NCI-H345 treated with DMSO at 0.1 percent for 48 hours (cell line): ENCODE results near the gene QKI.

Source experiments
- DNase-seq: peaks from one replicate; lab custom pipeline; 2025; ENCODE audit not compliant: unreplicated experiment; lab: John Stamatoyannopoulos, UW

The QKI gene

DNA sequence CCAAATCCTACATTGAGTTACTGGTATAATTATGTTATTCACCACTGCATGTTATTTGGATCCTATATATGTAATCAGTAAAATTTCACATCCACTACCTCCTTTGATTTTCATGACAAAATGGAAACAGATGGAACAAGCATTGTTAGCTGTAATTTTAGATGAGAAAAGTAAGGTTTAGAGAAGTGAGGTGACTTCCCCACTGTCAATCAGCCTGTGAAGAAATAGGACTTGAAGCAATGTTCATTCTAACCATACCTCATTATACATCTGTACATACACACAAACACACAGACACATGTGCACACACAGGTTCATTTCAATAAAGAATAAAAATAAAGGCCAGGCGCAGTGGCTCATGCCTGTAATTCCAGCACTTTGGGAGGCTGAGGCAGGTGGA, 23.7 kb upstream of the QKI start:
- DNase-seq, result no peak

DNA sequence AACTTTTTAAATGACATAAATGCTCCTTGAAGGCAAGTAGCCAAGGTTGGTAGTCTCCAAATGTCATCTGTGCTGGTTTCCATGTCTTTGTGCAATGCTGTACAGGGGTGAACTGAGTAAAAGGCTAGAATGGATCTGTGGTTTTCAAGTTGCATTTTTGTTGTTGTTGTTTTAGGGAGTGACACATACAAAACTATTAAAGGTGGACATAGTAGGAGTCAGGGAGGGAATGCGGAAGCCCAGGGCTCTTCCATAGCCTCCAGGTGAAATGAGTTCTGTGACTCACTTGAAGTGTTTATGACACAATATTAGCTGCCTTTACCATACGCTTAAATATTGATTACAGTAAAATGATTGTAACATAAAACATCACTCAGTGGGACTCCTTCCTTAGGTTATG, 22.5 kb upstream of the QKI start:
- DNase-seq, result no peak

DNA sequence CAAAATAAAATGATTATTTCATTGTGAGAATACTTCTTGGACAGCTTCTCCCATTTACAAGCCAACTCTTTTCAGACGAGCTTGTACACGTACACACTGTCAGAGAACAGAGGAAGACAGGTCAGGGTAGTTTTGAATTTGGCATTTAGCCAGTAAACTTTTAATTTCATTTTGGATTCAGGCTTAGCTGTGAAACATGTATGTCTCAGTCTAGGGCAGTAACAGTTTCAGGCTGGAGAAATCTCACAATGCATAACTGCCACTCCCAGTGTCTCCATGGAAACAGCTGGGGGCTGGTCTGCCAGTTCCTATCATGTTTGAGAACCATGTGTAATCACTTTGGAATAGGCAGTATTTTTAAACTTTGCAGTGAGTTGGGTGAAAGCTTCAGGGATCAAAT, 22.0 kb upstream of the QKI start:
- DNase-seq, result no peak

DNA sequence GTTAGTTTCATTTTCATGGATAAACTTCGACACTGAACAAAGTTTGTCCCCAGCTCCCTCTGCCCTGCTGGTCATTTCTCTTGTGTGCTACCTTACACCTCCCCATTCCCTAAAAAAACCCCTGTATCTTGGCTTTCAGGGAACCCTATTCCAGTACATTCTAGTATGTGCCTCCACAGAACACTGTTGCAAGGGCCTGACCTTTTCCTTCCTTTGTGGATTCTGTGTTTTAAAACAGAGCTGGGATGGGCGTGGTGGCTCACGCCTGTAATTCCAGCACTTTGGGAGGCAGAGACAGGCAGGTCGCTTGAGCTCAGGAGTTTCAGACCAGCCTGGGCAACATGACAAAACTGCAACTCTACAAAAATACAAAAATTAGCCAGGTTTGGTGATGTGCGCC, 20.6 kb upstream of the QKI start:
- DNase-seq, result no peak

DNA sequence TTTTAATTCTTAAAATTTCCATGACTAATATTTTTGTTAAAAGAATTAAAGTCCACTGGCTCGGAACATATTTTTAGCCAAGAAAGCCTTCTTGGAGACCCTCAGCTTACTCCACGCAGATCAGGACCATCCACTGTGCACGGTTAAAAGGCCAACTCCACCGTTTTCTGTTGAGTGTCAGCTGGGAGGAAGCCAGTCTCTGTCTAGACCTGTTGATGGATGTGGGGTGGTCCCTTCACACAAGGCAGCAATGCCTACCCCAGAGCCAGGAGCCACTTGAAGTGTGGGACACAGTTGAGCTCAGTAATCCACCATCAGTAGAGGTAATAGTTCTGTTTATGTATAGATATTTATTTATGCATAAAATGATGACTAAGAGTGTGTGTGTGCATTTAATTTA, 19.9 kb upstream of the QKI start:
- DNase-seq, result no peak

GRCh38 chr6:163395122-163395830, 19.2 kb upstream of the QKI start:
- no peak for DNase-seq

- DNase-seq, result no peak
Measured at GRCh38 chr6:163395831-163396185, 18.7 kb upstream of the QKI start.

DNA sequence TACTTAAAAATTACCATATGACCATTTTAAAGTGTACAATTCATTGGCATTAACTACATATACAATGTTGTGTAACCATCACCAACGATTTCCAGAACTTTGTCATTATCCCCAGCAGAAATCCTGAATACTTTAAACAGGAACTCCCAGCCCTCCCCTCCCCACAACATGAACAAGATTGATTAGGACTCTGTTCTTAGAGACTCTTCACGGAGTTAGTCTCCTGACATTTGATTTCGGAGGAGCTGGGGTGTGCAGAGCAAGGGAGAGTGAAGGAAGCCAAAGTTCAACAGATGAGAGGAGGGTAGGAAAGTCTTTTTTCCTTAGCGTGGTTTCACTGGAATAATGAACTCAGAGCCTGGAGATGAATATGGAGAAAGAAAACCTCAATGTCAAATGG, 17.2 kb upstream of the QKI start:
- DNase-seq, result no peak

DNA sequence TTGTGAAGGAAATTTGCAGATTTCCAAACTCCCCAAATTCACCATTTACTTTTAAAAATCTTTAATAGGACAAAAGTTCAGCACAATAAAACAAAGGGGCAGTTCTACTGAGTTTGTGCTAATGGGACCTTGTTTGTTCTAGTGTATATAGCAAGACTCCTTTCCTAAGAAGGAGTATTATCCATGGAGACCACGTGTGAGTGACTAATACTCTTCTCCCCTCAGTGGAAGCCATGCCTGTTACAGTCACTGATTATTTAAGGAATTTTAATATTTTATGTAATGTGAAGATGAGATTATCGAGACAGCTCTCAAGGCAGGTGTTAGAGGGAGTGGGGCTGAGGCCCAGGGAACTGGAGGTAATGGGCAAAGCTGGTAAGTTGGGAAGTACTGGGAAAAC, 16.4 kb upstream of the QKI start:
- no peak for DNase-seq

GRCh38 chr6:163398815-163399214, 15.7 kb upstream of the QKI start:
- no peak for DNase-seq

GRCh38 chr6:163400509-163400908, 14.0 kb upstream of the QKI start:
- no peak for DNase-seq

DNA sequence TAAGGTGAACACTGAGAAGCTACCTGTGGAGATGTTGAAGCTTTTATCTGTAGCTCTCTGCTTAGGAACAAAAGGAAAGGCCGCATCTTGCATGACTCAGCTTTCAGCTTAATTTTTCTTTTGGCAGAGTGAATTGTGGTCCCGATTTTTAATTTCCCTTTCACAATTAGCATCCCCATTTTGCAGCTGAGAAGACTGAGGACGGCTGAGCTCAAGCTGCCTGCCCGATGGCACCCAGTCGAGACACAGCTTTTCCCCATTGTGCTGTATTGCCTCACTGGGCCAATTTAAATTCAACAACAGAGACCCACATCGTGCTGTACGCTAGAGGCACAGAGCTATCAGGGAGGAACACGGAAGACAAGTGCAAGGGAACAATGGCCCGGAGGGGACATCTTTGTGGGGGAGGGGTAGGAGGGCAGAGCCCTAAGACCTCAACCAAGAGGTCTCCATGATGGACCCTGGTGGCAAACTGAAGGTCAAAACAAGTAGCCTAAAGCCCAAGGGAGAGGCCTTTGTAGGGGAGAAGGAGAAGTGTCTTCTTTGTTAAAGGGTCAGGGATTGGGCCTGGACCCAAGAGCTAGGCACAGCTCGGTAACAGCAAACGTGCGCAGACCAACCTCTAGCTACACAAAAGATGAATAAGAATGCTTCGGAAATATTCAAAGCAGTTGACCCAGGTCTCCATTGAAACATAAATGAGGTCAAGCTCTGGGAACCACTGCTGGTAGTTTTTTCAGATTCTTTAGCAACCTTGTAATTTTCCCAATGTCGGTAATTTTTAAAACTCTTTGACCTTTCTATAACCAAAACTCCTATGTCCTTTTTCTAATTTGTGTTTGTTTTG, 13.3 kb upstream of the QKI start:
- DNase-seq, result no peak

- no peak for DNase-seq
Measured at GRCh38 chr6:163402616-163403015, 11.9 kb upstream of the QKI start.

GRCh38 chr6:163404825-163405265, 9.7 kb upstream of the QKI start:
- no peak for DNase-seq

DNA sequence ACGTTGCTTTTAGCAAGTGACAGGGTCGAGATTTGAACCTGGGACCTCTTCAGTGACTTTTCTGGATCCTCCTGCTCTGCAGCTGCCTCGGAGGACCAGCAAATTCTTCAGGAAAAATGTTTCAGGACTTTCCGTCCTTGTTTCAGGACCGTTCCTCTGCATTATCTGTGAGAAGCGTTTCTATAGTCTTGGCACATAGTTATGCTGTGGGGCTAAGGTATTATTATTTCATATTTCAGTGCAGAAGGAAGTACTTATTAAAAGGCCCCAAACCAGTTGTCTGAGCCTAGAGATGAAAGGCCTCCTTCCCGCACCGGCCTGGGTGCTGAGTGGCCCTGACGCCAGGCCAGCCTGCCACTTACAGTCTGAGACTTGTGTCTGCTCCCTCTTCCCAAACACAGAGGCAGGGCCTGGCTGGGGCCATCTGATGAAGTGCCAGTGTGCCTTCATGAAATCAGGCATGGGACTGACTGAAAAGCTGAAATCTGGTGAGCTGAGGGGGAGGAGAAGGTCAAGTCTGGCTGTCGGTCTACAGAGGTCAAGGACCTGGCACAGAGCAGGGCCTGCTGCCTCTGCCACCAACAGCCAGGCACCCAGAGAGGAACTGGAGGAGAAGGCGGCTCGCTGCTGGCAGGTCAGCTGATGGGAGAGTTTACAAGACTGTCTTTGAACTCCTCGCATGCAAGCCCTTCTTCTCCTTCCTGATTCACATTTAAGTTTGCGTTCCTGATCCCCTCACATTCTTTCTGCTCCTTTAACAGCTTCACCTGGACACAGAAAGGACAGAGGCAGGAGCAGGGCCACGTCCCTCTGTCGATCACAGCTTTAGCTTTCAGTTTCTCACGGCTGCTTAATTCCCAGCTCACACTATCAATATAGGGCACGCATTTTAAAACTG, 8.9 kb upstream of the QKI start:
- DNase-seq, result no peak

- no peak for DNase-seq
Measured at GRCh38 chr6:163406366-163406765, 8.2 kb upstream of the QKI start.

DNA sequence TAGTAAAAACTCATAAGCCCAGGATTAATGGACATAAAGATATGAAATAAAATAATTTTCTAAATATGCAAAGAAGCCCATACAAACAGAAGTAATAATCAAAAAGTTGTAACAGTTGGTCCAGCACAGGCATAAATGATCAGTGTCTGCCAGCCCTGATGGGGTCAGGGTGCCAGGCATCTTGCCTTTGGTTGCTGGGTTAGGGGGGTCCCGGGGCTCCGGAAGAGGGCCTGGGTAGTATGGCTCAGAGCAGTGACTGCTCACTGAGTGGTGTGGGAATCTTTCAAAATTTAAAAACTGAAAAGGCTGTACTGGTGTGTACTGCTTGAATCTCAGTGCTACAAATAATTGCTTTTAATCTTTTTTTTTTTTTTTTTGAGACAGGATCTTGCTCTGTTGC, 7.7 kb upstream of the QKI start:
- no peak for DNase-seq

- no peak for DNase-seq
Measured at GRCh38 chr6:163408352-163408991, 6.0 kb upstream of the QKI start.

DNA sequence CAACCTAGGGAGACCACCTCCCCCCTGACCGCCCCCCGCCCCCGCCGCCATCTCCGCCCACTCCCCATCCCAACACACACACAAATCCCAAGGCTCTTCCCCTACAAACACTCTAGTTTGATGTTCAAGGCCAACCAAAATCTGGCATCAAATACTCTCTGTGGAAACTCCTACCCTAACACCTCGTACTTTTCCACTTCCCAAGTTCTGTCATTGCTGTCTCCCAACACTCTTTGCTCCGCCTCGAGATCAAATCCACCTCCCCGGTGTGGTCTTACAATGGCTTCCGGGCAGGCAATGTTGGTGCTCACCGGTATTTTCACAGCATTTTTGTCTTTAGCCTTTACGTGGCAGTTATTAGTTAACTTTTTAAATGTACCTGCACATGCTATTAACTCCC, 4.8 kb upstream of the QKI start:
- no peak for DNase-seq

DNA sequence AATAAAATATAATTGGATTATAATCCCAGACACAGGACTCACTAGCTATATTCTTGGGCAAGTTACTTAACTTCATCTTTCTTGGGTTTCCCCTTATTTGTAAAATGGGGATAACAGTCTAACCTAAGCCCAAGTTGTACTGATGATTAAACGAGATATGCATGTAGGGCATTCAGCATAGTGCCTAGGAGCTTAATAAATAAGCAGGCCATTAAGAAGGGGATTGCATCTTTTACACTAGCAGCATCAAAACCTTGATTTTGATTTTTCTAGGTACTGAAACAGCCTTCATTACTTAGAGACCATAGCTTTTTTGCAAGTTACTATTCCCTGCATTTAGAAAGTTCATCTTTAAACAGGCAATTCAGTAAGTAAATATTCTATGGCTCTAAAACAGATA, 2.2 kb upstream of the QKI start:
- no peak for DNase-seq

- no peak for DNase-seq
Measured at GRCh38 chr6:163412801-163413344, 1.6 kb upstream of the QKI start.
